Raji (cell line): Measurements from ENCODE around the gene TBC1D8B.

ENCODE experiments used
- POLR2A ChIP-seq: IDR thresholded peaks from 2 replicates; pipeline ENCODE4 v1.6.1; 2011; ENCODE audit warnings: low read depth, low read length, control low read depth; ENCODE audit not compliant: insufficient read depth

Gene TBC1D8B

DNA sequence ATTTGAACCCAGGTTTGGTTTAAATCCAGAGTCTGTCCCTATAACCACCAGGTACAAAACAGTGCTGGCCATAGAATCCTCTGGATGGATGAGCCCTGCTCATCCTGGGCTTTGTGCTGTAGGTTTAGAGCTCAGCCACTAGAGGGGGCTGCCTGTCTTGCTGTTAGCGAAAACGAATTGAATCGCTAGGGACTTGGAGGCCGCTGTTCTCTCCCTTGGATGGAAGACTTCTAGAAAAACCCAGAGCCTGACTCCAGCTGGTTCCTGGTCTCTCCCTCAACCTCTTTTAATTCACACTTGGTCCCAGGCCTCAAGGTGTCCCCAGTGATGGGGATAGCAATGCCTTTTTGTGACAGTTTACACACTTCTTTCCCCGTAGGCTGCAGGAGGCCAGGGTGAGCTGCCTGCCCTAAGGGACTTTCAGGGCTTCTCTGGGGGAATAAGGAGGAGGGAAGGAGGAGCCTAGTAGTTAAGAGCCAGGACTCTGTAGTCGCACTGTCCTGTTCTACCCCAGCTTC is 92.0 kb downstream of the TBC1D8B start:
- TF ChIP-seq POLR2A: no peak

DNA sequence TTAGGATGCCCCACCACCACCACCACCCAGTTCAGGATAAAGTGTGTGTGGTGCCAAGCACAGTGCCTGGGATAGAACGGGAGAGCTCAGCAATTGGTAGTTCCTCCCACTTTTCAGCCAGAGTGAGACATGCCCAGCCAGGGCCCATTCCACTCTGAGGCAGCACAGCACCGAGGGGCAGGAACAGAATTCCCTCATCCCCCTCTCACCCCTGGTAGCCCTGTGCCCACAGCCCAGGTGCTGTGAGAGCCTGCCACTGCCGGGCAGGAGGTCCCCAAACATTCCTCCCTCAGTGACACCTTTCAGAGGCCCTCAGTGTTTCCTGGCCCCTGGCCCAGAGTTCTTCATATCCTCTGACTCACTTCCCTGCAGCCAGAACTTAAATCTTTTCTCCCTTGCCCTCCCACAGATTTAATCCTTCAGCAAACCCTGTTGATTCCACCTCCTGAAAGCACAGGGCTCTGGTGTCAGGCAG is 92.5 kb downstream of the TBC1D8B start:
- TF ChIP-seq POLR2A: no peak

DNA sequence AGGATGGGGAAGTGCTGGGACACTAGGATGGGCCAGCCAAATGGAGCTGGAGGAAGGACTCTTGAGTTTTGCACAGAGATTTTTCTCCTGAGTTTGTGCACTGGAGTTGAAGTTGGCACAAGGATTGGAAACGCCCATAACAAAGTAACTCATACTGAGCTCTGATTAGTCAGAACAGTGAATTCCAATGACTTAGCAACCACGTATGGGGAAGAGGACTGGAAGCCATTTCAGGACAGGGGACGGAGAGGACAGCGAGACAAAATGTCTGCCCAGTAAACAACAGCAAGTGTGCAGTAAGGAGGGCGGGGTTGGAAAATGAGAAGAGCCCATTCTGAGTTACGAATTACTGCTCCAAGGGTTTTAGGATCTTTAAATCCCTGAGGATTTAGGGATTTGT is 94.8 kb downstream of the TBC1D8B start:
- no peak for TF ChIP-seq POLR2A

DNA sequence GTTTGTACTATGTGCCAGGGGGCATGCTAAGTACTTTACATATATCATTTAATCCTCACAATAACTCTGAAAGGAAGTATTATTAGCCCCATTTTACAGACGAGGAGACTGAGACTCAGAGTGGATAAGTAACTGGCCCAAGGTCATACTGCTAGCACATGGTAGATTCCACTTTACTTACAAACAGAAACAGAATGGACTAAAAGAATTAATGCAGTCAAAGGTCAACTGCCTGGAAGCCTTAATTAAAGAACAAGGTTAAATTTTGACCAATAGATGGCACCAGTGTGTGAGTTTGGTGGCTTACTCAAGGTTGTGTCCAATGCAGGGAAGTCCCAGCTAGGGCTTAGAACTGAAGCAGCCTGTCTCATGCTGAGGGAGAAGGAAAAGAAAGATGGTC is 96.0 kb downstream of the TBC1D8B start:
- TF ChIP-seq POLR2A: no peak

DNA sequence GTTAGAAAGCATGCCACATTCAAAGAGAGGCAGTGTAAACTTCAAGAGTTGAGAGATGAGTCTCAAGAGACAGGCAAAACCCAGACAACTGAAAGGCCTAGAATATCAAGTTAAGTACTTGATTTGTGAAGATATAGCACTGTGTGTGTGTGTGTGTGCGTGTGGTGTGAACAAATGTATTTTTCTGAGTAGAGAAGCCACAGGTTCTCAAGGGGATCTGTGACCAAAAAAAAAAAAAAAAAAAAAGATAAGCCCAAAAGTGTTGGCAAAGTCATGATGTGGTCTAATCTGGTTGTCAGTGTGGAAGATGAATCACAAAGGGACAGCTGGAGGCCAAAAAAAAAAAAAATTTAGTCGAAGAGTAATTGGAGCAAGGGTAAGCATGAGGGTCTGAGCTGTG is 96.8 kb downstream of the TBC1D8B start:
- no peak for TF ChIP-seq POLR2A

DNA sequence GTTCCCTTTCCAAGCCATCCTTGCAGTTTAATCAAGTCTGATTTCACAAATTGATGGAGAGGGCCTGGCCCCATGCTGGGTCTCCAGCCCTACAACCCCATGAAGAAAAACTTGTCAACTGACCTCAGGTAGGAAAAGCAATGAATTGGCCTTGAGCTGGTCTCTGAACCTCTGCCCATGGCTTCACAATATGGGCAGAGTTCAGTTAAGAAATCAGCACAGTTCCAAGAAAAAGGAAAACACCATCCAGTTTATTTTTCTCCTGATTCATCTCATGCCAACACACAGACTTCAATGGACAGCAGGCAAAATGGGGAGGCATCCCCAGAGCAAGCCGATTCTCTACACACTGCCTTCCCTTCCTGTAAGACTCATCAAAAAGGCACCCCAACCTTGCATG is 97.4 kb downstream of the TBC1D8B start:
- TF ChIP-seq POLR2A: no peak

DNA sequence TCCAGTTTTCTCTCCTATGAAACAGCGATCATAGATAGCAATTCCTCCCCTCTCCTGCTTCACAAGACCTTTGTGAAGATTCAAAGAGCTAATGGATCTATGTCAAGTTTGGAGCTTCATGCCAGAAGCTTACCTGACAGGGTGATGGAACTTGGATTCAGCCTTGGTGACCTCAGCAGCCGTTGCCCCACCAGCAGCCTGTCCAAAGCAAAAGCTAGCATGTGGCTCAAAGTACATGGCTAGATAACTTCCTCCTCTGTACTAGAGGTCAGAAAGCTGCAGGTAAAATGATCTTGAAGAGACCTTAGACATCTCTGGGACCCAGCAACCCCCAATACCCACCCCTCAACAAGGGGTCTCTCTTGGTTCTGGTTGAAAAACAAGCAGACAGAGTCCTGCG is 98.9 kb downstream of the TBC1D8B start:
- no peak for TF ChIP-seq POLR2A

DNA sequence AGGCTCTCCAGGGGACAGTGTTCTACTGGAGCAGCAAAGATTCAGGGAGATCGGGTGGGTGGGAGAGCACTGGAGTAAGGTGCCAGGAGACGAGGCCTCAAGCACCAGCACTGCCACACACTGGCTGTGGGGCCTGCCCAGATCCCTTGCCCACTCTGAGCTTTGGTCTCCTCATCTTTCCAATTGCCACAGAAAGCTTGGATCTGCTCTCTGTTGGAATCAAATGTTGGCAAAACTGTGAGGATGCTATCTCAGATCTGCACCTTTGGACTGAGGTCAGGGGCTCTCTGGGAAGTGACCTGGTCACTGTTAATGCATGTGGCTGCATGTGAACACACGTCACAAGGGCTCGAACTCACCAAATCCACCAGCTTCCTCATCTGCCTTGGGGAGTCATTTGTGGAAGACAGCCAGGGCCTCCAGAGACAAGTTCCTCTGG is 99.3 kb downstream of the TBC1D8B start:
- TF ChIP-seq POLR2A: no peak

DNA sequence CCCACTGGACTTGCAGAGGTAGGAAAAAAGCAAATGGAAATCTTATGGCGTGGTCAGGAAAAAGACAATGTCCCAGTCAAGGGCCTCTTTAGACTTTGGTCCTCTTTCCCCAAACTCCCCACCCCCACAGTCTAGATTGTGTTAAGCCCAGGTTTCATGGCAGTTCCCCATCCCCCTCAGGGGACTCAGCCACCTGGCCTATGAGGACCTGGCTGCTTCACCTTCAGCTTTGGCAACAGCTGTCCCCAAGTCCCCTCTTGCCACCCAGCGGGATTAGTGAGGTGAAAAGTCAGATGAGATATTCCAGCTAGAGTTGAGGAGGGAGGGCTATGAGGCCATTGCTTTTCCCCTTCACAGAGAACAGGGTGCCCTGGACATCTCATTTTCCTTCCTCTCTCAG is 100.2 kb downstream of the TBC1D8B start:
- no peak for TF ChIP-seq POLR2A

DNA sequence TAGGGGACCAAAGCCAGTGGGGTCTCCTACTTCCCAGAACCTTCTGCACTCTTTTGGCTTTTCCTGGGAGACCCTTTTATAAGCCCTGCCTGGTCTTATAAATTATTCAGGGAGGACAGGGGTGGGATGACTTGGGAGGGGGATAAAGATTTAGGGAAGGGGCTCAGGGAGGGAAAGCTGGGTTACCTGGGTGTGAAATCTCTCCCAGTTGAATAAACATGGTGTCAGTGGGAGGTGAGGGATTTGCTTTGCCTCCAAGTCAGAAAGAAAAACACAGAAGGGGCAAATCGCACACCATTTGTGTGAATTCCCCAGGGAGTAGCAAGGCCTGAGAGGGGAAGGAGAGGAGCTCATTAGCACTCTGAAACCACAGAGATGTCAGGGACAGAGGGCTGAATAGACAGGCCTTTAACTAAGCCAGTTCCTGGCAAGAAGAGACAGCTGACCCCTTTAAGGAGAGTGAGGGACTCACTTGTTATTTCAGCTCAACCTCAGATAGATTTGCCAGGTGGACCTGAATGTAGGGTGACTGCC is 100.9 kb downstream of the TBC1D8B start, which contains the start of gene RIPPLY1:
Gene RIPPLY1 (minus strand): TSS at position 51 of the 534 bp plus-strand sequence. CDS start 54 bp downstream, outside the sequence.
- no peak for TF ChIP-seq POLR2A

DNA sequence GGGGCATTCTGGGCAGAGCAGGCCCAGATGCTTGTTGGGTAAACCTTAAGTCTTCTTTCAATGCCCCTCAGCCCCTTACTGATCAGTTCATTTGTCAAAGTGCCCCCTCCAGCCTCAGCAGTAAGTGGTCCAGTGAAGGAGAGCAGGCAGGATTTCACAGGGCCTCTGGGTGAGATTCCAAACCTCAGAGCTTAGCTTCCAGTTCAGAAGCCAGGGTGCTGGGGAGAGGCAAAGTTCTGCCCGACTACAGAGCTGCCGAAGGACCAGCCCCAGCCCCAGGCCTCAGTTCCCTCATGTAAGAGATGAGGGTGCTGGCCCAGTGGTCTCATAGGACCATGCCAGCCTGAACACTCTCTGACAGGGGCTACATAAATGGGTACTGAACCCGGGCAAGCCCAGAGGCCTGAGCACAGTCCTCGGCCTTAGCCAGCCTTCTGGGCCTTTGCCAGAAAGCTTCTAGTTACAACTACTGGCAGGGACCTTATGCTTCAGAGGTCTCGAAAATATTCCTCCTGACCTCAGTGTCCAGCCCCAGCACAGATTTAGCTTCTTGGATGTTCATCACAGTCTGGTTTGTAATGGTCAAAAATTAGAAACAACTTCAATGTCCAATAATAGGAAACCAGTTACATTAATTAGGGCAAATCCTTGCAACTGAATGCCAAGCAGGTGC is 101.5 kb downstream of the TBC1D8B start:
- no peak for TF ChIP-seq POLR2A

DNA sequence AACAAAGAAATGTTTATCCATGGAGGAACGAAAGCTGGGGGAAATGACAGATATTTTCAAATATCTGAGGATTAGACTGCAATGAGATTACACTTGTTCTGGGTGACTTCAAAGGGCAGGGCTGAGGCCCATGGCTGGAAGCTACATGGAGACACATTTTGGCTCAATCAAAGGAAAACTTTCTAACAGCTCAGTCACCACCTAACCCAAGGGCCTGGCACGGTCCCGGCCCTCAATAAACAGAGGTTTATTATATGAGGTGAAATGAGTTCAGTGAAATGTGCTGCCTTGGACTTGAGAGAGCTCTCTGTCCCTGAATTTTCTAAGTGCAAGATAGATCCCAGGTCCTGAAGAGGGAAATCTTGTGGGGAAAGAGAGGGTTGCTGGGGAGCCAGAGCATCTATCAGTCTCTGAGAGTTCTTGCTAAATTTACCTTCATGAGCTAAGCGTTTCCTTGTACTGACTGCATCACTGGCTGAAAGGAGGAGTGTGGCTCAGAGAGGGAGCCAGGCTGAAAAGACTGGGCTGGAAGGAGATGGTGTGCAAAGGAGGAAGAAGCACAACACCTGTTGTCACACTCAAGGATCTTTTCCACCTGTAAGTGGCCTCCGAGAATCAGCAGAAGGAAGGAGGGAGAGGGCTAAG is 102.7 kb downstream of the TBC1D8B start:
- TF ChIP-seq POLR2A: no peak

DNA sequence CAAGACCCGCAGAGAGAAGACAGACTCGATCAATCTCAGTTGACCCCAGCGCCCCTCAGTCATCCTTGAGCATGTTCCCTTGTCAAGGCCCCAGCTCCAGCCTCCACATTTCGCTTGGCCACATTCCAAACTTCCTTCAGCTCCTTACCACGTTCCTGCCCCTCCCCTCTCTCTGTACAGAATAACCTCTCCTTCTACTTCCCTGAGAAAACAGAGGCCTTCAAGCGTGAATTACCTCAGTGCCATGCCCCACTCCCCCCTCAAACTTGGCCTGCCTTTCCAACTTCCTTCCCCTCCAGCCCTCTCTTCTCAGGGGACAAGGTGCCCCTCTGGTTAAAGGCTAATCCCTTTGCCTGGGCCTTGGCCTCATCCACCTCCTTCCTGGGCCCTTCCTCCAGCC is 103.9 kb downstream of the TBC1D8B start:
- TF ChIP-seq POLR2A: no peak

DNA sequence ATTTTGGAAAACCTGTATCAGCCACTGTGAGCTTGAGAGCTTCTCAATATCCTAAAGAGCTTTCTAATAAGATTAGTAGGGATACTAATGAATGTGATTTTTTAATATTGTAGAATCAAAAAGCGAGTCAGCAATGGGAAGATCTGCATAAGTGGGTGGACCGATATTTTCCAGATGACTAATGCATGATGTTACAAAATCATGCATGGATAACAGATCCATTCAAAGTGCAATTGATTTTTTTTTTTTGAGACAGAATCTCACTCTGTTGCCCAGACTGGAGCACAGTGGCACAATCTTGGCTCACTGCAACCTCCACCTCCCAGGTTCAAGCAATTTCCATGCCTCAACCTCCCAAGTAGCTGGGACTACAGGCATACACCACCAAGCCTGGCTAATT is 110.4 kb downstream of the TBC1D8B start:
- TF ChIP-seq POLR2A: no peak

DNA sequence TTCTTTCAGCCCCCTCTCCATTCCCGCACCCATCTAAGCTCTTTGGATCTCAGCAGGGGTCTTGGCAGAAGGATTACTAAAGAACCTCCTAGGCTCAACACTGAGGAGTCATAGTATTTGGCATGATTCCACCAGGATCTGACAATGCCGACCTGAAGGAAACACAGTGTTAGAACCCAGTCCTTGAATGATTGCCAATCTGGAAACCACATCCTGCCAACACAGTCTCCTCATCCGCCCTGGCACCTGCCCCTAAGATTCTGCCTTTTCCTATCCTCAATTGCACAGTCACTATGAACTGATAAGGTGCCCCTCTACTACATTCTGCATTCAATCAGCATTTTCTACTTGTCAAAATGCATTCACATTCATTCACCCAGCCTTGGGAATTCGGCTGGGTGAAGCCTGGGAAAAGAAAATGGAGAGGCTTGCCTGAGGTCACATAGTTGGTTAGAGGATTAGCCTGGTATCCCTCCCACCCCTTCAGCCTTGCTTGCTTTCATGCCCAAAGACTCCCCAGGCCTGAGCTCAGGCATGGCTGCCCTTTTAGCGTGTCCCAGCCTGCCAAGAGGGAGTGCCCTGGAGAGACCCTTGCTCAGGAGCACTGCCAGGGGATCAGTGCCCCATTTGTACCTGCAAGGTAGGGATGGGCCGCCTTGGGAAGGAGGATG is 115.5 kb downstream of the TBC1D8B start:
- no peak for TF ChIP-seq POLR2A
